Activated CD4-positive, alpha-beta T cell treated with anti-CD3 and anti-CD28 coated beads, Interleukin-2, amount 10 ng/mL, durations not matched to agents 24 days and 14 days (primary cell): ENCODE data around the gene COX7A2. TPM values are rescaled to one million over a fixed set of nuclear protein-coding genes. Genes with fewer than 3 reads are reported as not detected.

Experiments used
- DNase-seq: peaks from one replicate; pipeline ENCODE4 v3.0.0; 2022
- H3K27ac Mint-ChIP-seq: one replicate; pipeline ENCODE4 v1.8.0; 2022; ENCODE audit warnings: mild to moderate bottlenecking, mixed read lengths
- H3K27me3 Mint-ChIP-seq: one replicate; pipeline ENCODE4 v1.8.0; 2022; ENCODE audit warnings: mixed read lengths
- H3K36me3 Mint-ChIP-seq: one replicate; pipeline ENCODE4 v1.8.0; 2022; ENCODE audit warnings: low read depth, mild to moderate bottlenecking, mixed read lengths
- H3K4me1 Mint-ChIP-seq: one replicate; pipeline ENCODE4 v1.8.0; 2021; ENCODE audit warnings: mixed read lengths
- H3K4me3 Mint-ChIP-seq: one replicate; pipeline ENCODE4 v1.8.0; 2022; ENCODE audit warnings: mild to moderate bottlenecking, moderate library complexity, mixed read lengths
- H3K9me3 Mint-ChIP-seq: one replicate; pipeline ENCODE4 v1.8.0; 2021; ENCODE audit warnings: mixed read lengths
- intact Hi-C: fragments of 100-400 bp; cut with micrococcal nuclease; formaldehyde crosslinking; loops from one replicate; pipeline ENCODE4 v1.15.1; 2023
- total RNA-seq: library from RNA; stranded (reverse); gene quantifications from 2 replicates; pipeline ENCODE4 v1.2.3, GENCODE V29; 2022

The COX7A2 gene
- total RNA-seq, 1 donor from 2014 or later: 490 TPM

- Mint-ChIP-seq H3K9me3 (no peaks in the 10 kb centered on the region), H3K27me3 (peaks cover 28% of the 10 kb centered on the region), H3K36me3 (no peaks in the 10 kb centered on the region), H3K4me3 (no peak overlapping the region), H3K27ac (no peak overlapping the region), H3K4me1 (peaks cover 12% of the 10 kb centered on the region)
- intact Hi-C loops: no loop called here
- no peak for DNase-seq
Measured at GRCh38 chr6:75221116-75221515, 22.5 kb downstream of the COX7A2 start.

- Mint-ChIP-seq H3K4me1 (peaks cover 12% of the 10 kb centered on the region), H3K27ac (no peak overlapping the region), H3K36me3 (no peaks in the 10 kb centered on the region), H3K4me3 (no peak overlapping the region), H3K27me3 (peaks cover 28% of the 10 kb centered on the region), H3K9me3 (no peaks in the 10 kb centered on the region)
- intact Hi-C loops: no loop called here
- no peak for DNase-seq
Measured at GRCh38 chr6:75220357-75220756, 23.2 kb downstream of the COX7A2 start.

DNA sequence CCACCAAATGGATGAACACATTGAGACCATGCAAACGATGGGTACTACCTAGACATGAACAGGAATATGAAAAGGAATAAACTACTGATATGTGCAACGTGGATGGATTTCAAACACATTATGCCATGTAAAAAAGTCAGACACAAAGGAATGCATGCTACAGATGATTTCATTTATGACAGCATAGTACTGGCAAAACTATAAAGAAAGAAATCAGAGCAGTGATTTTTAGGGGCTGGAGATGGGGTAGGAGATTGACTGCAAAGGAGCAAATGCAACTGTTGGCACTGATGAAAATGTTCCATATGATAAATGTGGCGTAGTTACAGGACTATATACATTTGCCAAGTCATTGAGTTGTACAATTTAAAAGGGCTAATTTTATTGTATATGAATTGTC lies 24.3 kb downstream of the COX7A2 start:
- DNase-seq: no peak
- Mint-ChIP-seq H3K27ac (no peak overlapping the region), H3K36me3 (no peaks in the 10 kb centered on the region), H3K4me1 (peaks cover 16% of the 10 kb centered on the region), H3K27me3 (peaks cover 26% of the 10 kb centered on the region), H3K4me3 (no peak overlapping the region), H3K9me3 (no peaks in the 10 kb centered on the region)
- intact Hi-C loops: no loop called here

DNA sequence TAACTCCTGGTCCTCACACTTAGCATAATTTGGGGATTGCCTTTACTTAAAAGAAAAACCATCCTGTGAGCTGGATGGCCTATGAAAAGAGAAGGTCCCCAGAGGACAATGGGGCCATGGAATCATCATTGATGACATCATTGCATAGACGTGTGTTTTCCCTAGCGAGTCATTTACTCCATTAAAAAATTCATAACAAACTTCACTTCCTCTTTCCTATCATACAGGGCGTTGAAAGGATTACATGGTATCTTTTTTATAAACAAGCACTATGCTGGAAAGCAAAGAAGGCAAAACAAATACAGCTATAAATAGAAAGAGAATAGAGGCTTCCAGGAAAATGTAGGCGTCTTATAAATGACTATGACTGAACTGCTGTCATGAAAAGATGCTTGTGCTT lies 26.4 kb downstream of the COX7A2 start:
- Mint-ChIP-seq H3K27me3 (peaks cover 19% of the 10 kb centered on the region), H3K36me3 (no peaks in the 10 kb centered on the region), H3K4me3 (peak overlapping the region; percentile 10), H3K4me1 (peaks cover 16% of the 10 kb centered on the region), H3K9me3 (no peaks in the 10 kb centered on the region), H3K27ac (peak overlapping the region; percentile 72)
- intact Hi-C loops: loop anchor here (1.0 kb wide), 1 partner anchor 26 kb away; the partner anchor contains the start of gene COX7A2
- DNase-seq: no peak

GRCh38 chr6:75215291-75215690 lies 28.3 kb downstream of the COX7A2 start:
- Mint-ChIP-seq H3K9me3 (no peaks in the 10 kb centered on the region), H3K4me1 (peaks cover 18% of the 10 kb centered on the region), H3K27ac (no peak overlapping the region), H3K27me3 (peaks cover 22% of the 10 kb centered on the region), H3K4me3 (no peak overlapping the region), H3K36me3 (no peaks in the 10 kb centered on the region)
- intact Hi-C loops: no loop called here
- DNase-seq: no peak

DNA sequence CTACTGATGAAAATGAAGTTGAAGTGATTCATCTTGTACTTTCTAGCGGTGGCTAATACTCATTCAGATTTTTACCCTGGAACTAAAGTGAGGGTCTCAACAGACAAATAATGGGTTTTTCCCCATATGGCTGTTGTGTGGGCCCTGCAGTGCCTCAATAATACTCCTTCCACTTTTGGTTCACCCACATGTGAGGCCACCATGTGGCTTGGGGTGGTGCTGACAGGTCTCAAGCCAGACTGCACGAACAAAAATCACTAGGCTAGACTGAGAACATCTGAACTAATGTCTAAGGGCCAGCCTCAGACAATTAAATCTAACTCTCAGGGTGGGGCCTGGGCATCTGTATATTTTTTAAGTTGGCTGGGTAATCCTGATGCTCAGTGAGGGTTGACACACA lies 29.9 kb downstream of the COX7A2 start:
- Mint-ChIP-seq H3K27me3 (peaks cover 27% of the 10 kb centered on the region), H3K9me3 (no peaks in the 10 kb centered on the region), H3K4me3 (no peak overlapping the region), H3K27ac (no peak overlapping the region), H3K4me1 (peaks cover 23% of the 10 kb centered on the region), H3K36me3 (no peaks in the 10 kb centered on the region)
- intact Hi-C loops: no loop called here
- DNase-seq: no peak

- H3K9me3 Mint-ChIP-seq: no peaks in the 10 kb centered on the region
- intact Hi-C loops: no loop called here
- no peak overlapping the region for H3K27ac Mint-ChIP-seq
- H3K27me3 Mint-ChIP-seq: peaks cover 32% of the 10 kb centered on the region
- H3K4me1 Mint-ChIP-seq: peaks cover 27% of the 10 kb centered on the region
- no peaks in the 10 kb centered on the region for H3K36me3 Mint-ChIP-seq
- no peak for DNase-seq
- H3K4me3 Mint-ChIP-seq: no peak overlapping the region
Measured at GRCh38 chr6:75213112-75213511, 30.5 kb downstream of the COX7A2 start.

GRCh38 chr6:75211920-75212590 lies 31.5 kb downstream of the COX7A2 start:
- no peak overlapping the region for H3K27ac Mint-ChIP-seq
- peaks cover 30% of the 10 kb centered on the region for H3K4me1 Mint-ChIP-seq
- no peaks in the 10 kb centered on the region for H3K36me3 Mint-ChIP-seq
- H3K9me3 Mint-ChIP-seq: no peaks in the 10 kb centered on the region
- DNase-seq: no peak
- H3K27me3 Mint-ChIP-seq: peaks cover 40% of the 10 kb centered on the region
- intact Hi-C loops: loop anchor here (1.0 kb wide), 2 partner anchors 1242 to 1473 kb away; no protein-coding TSS in a partner anchor
- no peak overlapping the region for H3K4me3 Mint-ChIP-seq

GRCh38 chr6:75210885-75211739 lies 32.5 kb downstream of the COX7A2 start:
- Mint-ChIP-seq H3K36me3 (no peaks in the 10 kb centered on the region), H3K27ac (no peak overlapping the region), H3K4me3 (no peak overlapping the region), H3K4me1 (peaks cover 35% of the 10 kb centered on the region), H3K9me3 (no peaks in the 10 kb centered on the region), H3K27me3 (peaks cover 48% of the 10 kb centered on the region)
- peak; percentile 87 for DNase-seq
- intact Hi-C loops: loop anchor here (1.0 kb wide), 2 partner anchors 1241 to 1472 kb away; no protein-coding TSS in a partner anchor

- peaks cover 63% of the 10 kb centered on the region for H3K27me3 Mint-ChIP-seq
- intact Hi-C loops: loop anchor here (1.0 to 10.0 kb wide), 7 partner anchors 122 to 1532 kb away; no protein-coding TSS in a partner anchor
- peaks cover 48% of the 10 kb centered on the region for H3K4me1 Mint-ChIP-seq
- peak overlapping the region; percentile 7 for H3K27ac Mint-ChIP-seq
- peaks cover 1% of the 10 kb centered on the region for H3K36me3 Mint-ChIP-seq
- peak overlapping the region; percentile 83 for H3K4me3 Mint-ChIP-seq
- no peak for DNase-seq
- H3K9me3 Mint-ChIP-seq: no peaks in the 10 kb centered on the region
Measured at GRCh38 chr6:75209184-75209723, 34.3 kb downstream of the COX7A2 start.

- H3K4me3 Mint-ChIP-seq: peak overlapping the region; percentile 83
- H3K27ac Mint-ChIP-seq: peak overlapping the region; percentile 66
- H3K36me3 Mint-ChIP-seq: peaks cover 1% of the 10 kb centered on the region
- peaks cover 70% of the 10 kb centered on the region for H3K27me3 Mint-ChIP-seq
- intact Hi-C loops: loop anchor here (1.0 to 10.0 kb wide), 7 partner anchors 121 to 1531 kb away; no protein-coding TSS in a partner anchor
- no peaks in the 10 kb centered on the region for H3K9me3 Mint-ChIP-seq
- peak; percentile 95 for DNase-seq
- H3K4me1 Mint-ChIP-seq: peaks cover 51% of the 10 kb centered on the region
Measured at GRCh38 chr6:75208298-75209183, 35.1 kb downstream of the COX7A2 start.

GRCh38 chr6:75206576-75207342 lies 36.8 kb downstream of the COX7A2 start:
- peaks cover 54% of the 10 kb centered on the region for H3K4me1 Mint-ChIP-seq
- intact Hi-C loops: loop anchor here (5.0 to 10.0 kb wide), 4 partner anchors 119 to 1529 kb away; no protein-coding TSS in a partner anchor
- H3K36me3 Mint-ChIP-seq: peaks cover 1% of the 10 kb centered on the region
- peak overlapping the region; percentile 32 for H3K27ac Mint-ChIP-seq
- H3K9me3 Mint-ChIP-seq: no peaks in the 10 kb centered on the region
- DNase-seq: no peak
- peaks cover 80% of the 10 kb centered on the region for H3K27me3 Mint-ChIP-seq
- H3K4me3 Mint-ChIP-seq: peak overlapping the region; percentile 83
